AG04450 (cell line): ENCODE results near the gene ZNF219. TPM values are rescaled to one million over a fixed set of nuclear protein-coding genes. Genes with fewer than 3 reads are reported as not detected.

Experiments
- CTCF ChIA-PET: fragments of 300-600, 350-600 bp; formaldehyde crosslinking; extraction: SDS; loops from one replicate; lab custom pipeline; 2022; ENCODE audit warnings: antibody characterized with exemption, inconsistent platforms; lab: Charles Lee
- POLR2A ChIA-PET: fragments of 350-600 bp; formaldehyde crosslinking; extraction: SDS; loops from one replicate; lab custom pipeline; 2021; ENCODE audit warnings: antibody characterized with exemption, inconsistent platforms; lab: Yijun Ruan, JAX
- DNase-seq: peaks from one replicate; pipeline ENCODE4 v3.0.0-alpha.2; 2011; ENCODE audit warnings: low read depth, low spot score
- H3K27ac ChIP-seq: one replicate; pipeline ENCODE4 v1.5.1; 2012; ENCODE audit warnings: low read depth, low read length, control low read depth
- H3K27me3 ChIP-seq: one replicate; pipeline ENCODE4 v1.6.0; 2012; ENCODE audit warnings: low read length; ENCODE audit not compliant: control insufficient read depth, insufficient read depth
- H3K4me3 ChIP-seq: 2 replicates; pipeline ENCODE4 v1.5.1; 2011; ENCODE audit warnings: mild to moderate bottlenecking, low read depth, low read length, control low read depth
- H3K9me3 ChIP-seq: 2 replicates; pipeline ENCODE4 v1.5.1; 2012; ENCODE audit warnings: low read length; ENCODE audit not compliant: control insufficient read depth, insufficient read depth
- polyA plus RNA-seq: library from polyadenylated mRNA; depleted of rRNA; stranded (reverse); fragments of >200 nt; gene quantifications from 2 replicates; pipeline ENCODE4 v1.2.3, GENCODE V29; 2011
- TF ChIP-seq, protein P1 (sequence below): IDR thresholded peaks from 2 replicates; pipeline ENCODE4 v1.5.1; 2011; ENCODE audit warnings: low read depth, low read length, control low read depth, inconsistent platforms

ZNF219 gene
- polyA plus RNA-seq, 1 experiment, result 3.9 TPM

GRCh38 chr14:21093018-21093417 lies 5.4 kb downstream of the ZNF219 start:
- TF ChIP-seq, protein P1, sequence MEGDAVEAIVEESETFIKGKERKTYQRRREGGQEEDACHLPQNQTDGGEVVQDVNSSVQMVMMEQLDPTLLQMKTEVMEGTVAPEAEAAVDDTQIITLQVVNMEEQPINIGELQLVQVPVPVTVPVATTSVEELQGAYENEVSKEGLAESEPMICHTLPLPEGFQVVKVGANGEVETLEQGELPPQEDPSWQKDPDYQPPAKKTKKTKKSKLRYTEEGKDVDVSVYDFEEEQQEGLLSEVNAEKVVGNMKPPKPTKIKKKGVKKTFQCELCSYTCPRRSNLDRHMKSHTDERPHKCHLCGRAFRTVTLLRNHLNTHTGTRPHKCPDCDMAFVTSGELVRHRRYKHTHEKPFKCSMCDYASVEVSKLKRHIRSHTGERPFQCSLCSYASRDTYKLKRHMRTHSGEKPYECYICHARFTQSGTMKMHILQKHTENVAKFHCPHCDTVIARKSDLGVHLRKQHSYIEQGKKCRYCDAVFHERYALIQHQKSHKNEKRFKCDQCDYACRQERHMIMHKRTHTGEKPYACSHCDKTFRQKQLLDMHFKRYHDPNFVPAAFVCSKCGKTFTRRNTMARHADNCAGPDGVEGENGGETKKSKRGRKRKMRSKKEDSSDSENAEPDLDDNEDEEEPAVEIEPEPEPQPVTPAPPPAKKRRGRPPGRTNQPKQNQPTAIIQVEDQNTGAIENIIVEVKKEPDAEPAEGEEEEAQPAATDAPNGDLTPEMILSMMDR, result no peak
- no peak for DNase-seq
- POLR2A ChIA-PET, result interaction anchor here (1.9 to 2.8 kb wide), 2 partner anchors 12 to 22 kb away, joined by 11 to 14 read pairs; partner anchors contain the start of gene ARHGEF40

GRCh38 chr14:21092273-21093011 lies 6.0 kb downstream of the ZNF219 start:
- Histone ChIP-seq H3K27me3 (no peaks in the 10 kb centered on the region), H3K9me3 (peaks cover 4% of the 10 kb centered on the region; the same call in 1 of the 2 replicates), H3K4me3 (no peak overlapping the region), H3K27ac (no peak overlapping the region)
- ChIA-PET CTCF (interaction anchor here (0.6 to 6.9 kb wide), 34 partner anchors 9 to 749 kb away, joined by 3 to 191 read pairs (median 5); partner anchors contain the start of genes ARHGEF40, PARP2 and TMEM253), POLR2A (interaction anchor here (0.5 to 2.8 kb wide), 5 partner anchors 13 to 152 kb away, joined by 3 to 14 read pairs (median 5); partner anchors contain the start of gene ARHGEF40)
- TF ChIP-seq, protein P1, result peak; percentile 100
- DNase-seq, result no peak

More at GRCh38 chr14:21093018-21093417, 5.4 kb downstream of the ZNF219 start:
- H3K27ac ChIP-seq, result no peak overlapping the region
- peaks cover 4% of the 10 kb centered on the region; the same call in 1 of the 2 replicates for H3K9me3 ChIP-seq
- H3K27me3 ChIP-seq, result no peaks in the 10 kb centered on the region
- CTCF ChIA-PET, result interaction anchor here (0.6 to 6.9 kb wide), 26 partner anchors 9 to 750 kb away, joined by 3 to 191 read pairs (median 8); partner anchors contain the start of genes ARHGEF40, PARP2 and TMEM253
- H3K4me3 ChIP-seq, result no peak overlapping the region

GRCh38 chr14:21091821-21092272 lies 6.6 kb downstream of the ZNF219 start:
- TF ChIP-seq, protein P1, result no peak

DNA sequence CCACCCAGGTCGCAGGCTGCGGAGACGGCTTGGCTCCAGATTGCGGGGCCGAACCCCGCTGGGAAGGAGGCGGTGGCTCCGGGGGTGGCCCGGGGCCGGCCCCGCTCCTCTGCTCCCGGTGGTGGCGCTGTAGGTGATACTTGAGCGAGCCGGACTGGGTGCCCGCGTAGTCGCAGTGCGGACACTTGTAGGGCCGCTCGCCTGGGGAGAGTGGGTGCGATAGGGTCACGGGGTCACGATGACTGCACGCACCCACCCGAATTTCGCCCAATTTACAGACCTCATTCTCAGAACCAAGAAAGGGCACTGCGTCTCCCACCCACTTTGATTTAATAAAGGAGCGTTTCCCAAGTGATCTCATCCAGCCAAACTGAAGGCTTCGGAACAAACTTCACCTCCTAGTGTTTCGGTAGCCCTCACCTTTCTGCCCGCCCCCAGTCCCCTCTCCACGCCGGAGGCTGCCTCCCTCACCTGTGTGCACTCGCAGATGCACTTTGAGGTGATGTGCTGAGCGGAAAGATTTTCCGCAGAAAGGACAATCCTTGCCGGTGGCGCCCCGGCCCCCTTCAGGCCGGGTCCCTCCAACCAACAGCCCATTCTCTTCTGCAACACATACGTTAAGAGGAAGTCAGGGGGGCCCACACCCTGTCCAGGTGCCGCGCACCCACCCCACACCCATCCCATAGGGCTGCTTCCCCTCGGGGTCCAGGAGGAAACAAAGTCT lies 7.4 kb downstream of the ZNF219 start:
- no peak for DNase-seq
- H3K9me3 ChIP-seq, result peaks cover 4% of the 10 kb centered on the region; the same call in 1 of the 2 replicates
- no peak overlapping the region for H3K4me3 ChIP-seq
- no peaks in the 10 kb centered on the region for H3K27me3 ChIP-seq
- no peak overlapping the region for H3K27ac ChIP-seq
- ChIA-PET CTCF (interaction anchor here (1.1 to 6.9 kb wide), 20 partner anchors 9 to 100 kb away, joined by 3 to 191 read pairs (median 15); partner anchors contain the start of genes ARHGEF40 and TMEM253), POLR2A (interaction anchor here (1.2 to 2.8 kb wide), 2 partner anchors 14 to 22 kb away, joined by 3 to 14 read pairs; no protein-coding TSS in a partner anchor)
- TF ChIP-seq, protein P1, result no peak

More at GRCh38 chr14:21091821-21092272, 6.6 kb downstream of the ZNF219 start:
- H3K9me3 ChIP-seq, result peaks cover 4% of the 10 kb centered on the region; the same call in 1 of the 2 replicates
- POLR2A ChIA-PET, result interaction anchor here (0.5 to 2.8 kb wide), 5 partner anchors 13 to 153 kb away, joined by 3 to 14 read pairs (median 5); partner anchors contain the start of gene ARHGEF40
- no peak overlapping the region for H3K27ac ChIP-seq
- no peak for DNase-seq
- no peaks in the 10 kb centered on the region for H3K27me3 ChIP-seq
- H3K4me3 ChIP-seq, result no peak overlapping the region
- CTCF ChIA-PET, result interaction anchor here (0.6 to 6.9 kb wide), 28 partner anchors 8 to 121 kb away, joined by 3 to 191 read pairs (median 6); partner anchors contain the start of genes ARHGEF40 and TMEM253
